ENCODE measurements around the gene KIAA0513. TPM values are rescaled to one million over a fixed set of nuclear protein-coding genes. Genes with fewer than 3 reads are reported as not detected.

The KIAA0513 gene
- total RNA-seq, 2 experiments from 2014 or later: 9.0 to 10.9 TPM

GRCh38 chr16:85085721-85086120 lies 58.1 kb downstream of the KIAA0513 start:
- Histone ChIP-seq H3K36me3 (ENCODE audit: insufficient read depth, low read length) (peaks cover 9% of the 10 kb centered on the region), H3K4me3 (ENCODE audit: low read length) (no peak overlapping the region)
- no peak overlapping the region for H3K4me3 Mint-ChIP-seq

GRCh38 chr16:85086347-85087291 lies 59.0 kb downstream of the KIAA0513 start:
- no peak overlapping the region for H3K4me3 ChIP-seq (ENCODE audit: low read length)
- no peaks in the 10 kb centered on the region for H3K9me3 ChIP-seq (ENCODE audit: control insufficient read depth in 1 of 2, insufficient read depth in 1 of 2, low read length in 2 of 2)
- H3K36me3 ChIP-seq (ENCODE audit: insufficient read depth, low read length): peaks cover 9% of the 10 kb centered on the region
- ATAC-seq (ENCODE audit: poor library complexity): peak; percentile 81
- peak; percentile 61 to 86 (median 72) for DNase-seq
- POLR2A ChIA-PET: interaction anchor here (0.7 to 2.3 kb wide), 5 partner anchors 28 to 76 kb away, joined by 3 to 15 read pairs (median 10); partner anchors contain the start of genes KIAA0513 and ZDHHC7
- H3K36me3 Mint-ChIP-seq (ENCODE audit: low read depth): peaks cover 12% of the 10 kb centered on the region
- no peaks in the 10 kb centered on the region for H3K27me3 Mint-ChIP-seq
- intact Hi-C loops (cut with DNase I, micrococcal nuclease): loop anchor here (1.0 to 10.0 kb wide), 9 partner anchors 31 to 332 kb away; partner anchors contain the start of genes ZDHHC7 (in 2 of the 2) and KIAA0513 (in 1 of the 2)
- H3K4me3 Mint-ChIP-seq: no peak overlapping the region
- peaks cover 34% of the 10 kb centered on the region for H3K4me1 ChIP-seq (ENCODE audit: insufficient read depth, low read length)
- H3K9me3 Mint-ChIP-seq: no peaks in the 10 kb centered on the region
- H3K27ac Mint-ChIP-seq: no peak overlapping the region
- no peak overlapping the region for H3K27ac ChIP-seq (ENCODE audit: low read depth in 1 of 2, low read length in 2 of 2)
- CTCF ChIA-PET: interaction anchor here (0.5 to 1.4 kb wide), 20 partner anchors 12 to 596 kb away, joined by 3 to 37 read pairs (median 4); partner anchors contain the start of genes KIAA0513 and ZDHHC7
- H3K27me3 ChIP-seq (ENCODE audit: control insufficient read depth in 1 of 2, insufficient read depth in 2 of 2, low read length in 2 of 2): no peaks in the 10 kb centered on the region
- peaks cover 39% of the 10 kb centered on the region for H3K4me1 Mint-ChIP-seq (ENCODE audit: low read depth)
- peak; percentile 55 for TF ChIP-seq CTCF (IDR thresholded peaks at IDR 0.05)

More at GRCh38 chr16:85085721-85086120, 58.1 kb downstream of the KIAA0513 start:
- no peak overlapping the region for H3K27ac Mint-ChIP-seq
- CTCF ChIA-PET: no interaction called here
- Histone ChIP-seq H3K4me1 (ENCODE audit: insufficient read depth, low read length) (peaks cover 25% of the 10 kb centered on the region), H3K27me3 (ENCODE audit: control insufficient read depth in 1 of 2, insufficient read depth in 2 of 2, low read length in 2 of 2) (no peaks in the 10 kb centered on the region), H3K27ac (ENCODE audit: low read depth in 1 of 2, low read length in 2 of 2) (no peak overlapping the region), H3K9me3 (ENCODE audit: control insufficient read depth in 1 of 2, insufficient read depth in 1 of 2, low read length in 2 of 2) (no peaks in the 10 kb centered on the region)
- DNase-seq: no peak
- peaks cover 31% of the 10 kb centered on the region for H3K4me1 Mint-ChIP-seq (ENCODE audit: low read depth)
- TF ChIP-seq CTCF (IDR thresholded peaks at IDR 0.05): no peak
- POLR2A ChIA-PET: interaction anchor here (0.6 to 2.3 kb wide), 3 partner anchors 58 to 116 kb away, joined by 3 to 15 read pairs (median 14); partner anchors contain the start of genes KIAA0513 and ZDHHC7
- intact Hi-C loops (cut with DNase I, micrococcal nuclease): loop anchor here (1.0 to 10.0 kb wide), 10 partner anchors 29 to 331 kb away; partner anchors contain the start of genes ZDHHC7 (in 2 of the 2) and KIAA0513 (in 1 of the 2)
- H3K9me3 Mint-ChIP-seq: no peaks in the 10 kb centered on the region
- ATAC-seq (ENCODE audit: poor library complexity): no peak
- no peaks in the 10 kb centered on the region for H3K27me3 Mint-ChIP-seq
- H3K36me3 Mint-ChIP-seq (ENCODE audit: low read depth): peaks cover 18% of the 10 kb centered on the region

GRCh38 chr16:85087899-85088569 lies 60.4 kb downstream of the KIAA0513 start:
- Histone ChIP-seq H3K4me3 (ENCODE audit: low read length) (no peak overlapping the region), H3K9me3 (ENCODE audit: control insufficient read depth in 1 of 2, insufficient read depth in 1 of 2, low read length in 2 of 2) (no peaks in the 10 kb centered on the region), H3K27ac (ENCODE audit: low read depth in 1 of 2, low read length in 2 of 2) (no peak overlapping the region), H3K27me3 (ENCODE audit: control insufficient read depth in 1 of 2, insufficient read depth in 2 of 2, low read length in 2 of 2) (no peaks in the 10 kb centered on the region), H3K4me1 (ENCODE audit: insufficient read depth, low read length) (peaks cover 31% of the 10 kb centered on the region), H3K36me3 (ENCODE audit: insufficient read depth, low read length) (peaks cover 9% of the 10 kb centered on the region)
- Mint-ChIP-seq H3K36me3 (ENCODE audit: low read depth) (peaks cover 12% of the 10 kb centered on the region), H3K27ac (no peak overlapping the region), H3K4me1 (ENCODE audit: low read depth) (peaks cover 34% of the 10 kb centered on the region), H3K9me3 (no peaks in the 10 kb centered on the region), H3K4me3 (no peak overlapping the region), H3K27me3 (no peaks in the 10 kb centered on the region)
- POLR2A ChIA-PET: interaction anchor here (0.8 to 2.3 kb wide), 2 partner anchors 31 to 60 kb away, joined by 3 to 15 read pairs; partner anchors contain the start of gene KIAA0513
- CTCF ChIA-PET: no interaction called here
- no peak for TF ChIP-seq CTCF (IDR thresholded peaks at IDR 0.05)
- ATAC-seq (ENCODE audit: poor library complexity) (no peak), DNase-seq (no peak)
- intact Hi-C loops (cut with DNase I, micrococcal nuclease): loop anchor here (2.0 to 10.0 kb wide), 6 partner anchors 61 to 333 kb away; partner anchors contain the start of genes KIAA0513 (in 1 of the 2) and ZDHHC7 (in 1 of the 2)

Data from CD4-positive, alpha-beta T cell (primary cell).